Measurements from ENCODE around the gene CCDC91. TPM values are rescaled to one million over a fixed set of nuclear protein-coding genes. Genes with fewer than 3 reads are reported as not detected.

The CCDC91 gene
- total RNA-seq, 1 donor from 2014 or later, result 23.5 TPM

DNA sequence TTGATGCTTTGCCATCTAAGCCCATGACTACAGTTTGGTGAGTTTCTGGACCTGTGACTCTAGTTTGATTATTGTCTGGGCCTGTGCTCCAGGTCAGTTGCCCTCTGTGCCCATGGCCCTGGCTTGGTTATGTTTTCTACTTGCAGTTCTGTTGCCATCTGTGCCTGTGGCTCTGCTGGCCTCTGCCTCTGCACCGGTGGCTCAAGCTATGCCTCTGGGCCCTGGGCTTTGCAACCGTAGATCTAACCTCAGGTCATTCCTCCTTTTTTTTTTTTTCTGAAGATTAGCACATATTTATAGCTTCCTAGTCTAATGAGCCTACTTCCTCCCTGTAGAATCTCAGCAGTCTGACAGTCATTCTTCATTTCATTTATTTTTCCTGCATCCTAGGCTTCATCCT, 161.2 kb downstream of the CCDC91 start:
- TF ChIP-seq, protein P1, sequence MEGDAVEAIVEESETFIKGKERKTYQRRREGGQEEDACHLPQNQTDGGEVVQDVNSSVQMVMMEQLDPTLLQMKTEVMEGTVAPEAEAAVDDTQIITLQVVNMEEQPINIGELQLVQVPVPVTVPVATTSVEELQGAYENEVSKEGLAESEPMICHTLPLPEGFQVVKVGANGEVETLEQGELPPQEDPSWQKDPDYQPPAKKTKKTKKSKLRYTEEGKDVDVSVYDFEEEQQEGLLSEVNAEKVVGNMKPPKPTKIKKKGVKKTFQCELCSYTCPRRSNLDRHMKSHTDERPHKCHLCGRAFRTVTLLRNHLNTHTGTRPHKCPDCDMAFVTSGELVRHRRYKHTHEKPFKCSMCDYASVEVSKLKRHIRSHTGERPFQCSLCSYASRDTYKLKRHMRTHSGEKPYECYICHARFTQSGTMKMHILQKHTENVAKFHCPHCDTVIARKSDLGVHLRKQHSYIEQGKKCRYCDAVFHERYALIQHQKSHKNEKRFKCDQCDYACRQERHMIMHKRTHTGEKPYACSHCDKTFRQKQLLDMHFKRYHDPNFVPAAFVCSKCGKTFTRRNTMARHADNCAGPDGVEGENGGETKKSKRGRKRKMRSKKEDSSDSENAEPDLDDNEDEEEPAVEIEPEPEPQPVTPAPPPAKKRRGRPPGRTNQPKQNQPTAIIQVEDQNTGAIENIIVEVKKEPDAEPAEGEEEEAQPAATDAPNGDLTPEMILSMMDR (IDR thresholded peaks at IDR 0.05; ENCODE audit: insufficient read depth, low read length, poor library complexity, severe bottlenecking), result no peak
- H3K27me3 ChIP-seq (ENCODE audit: control insufficient read depth, insufficient read depth, low read length), result no peaks in the 10 kb centered on the region
- H3K36me3 ChIP-seq (ENCODE audit: control insufficient read depth, insufficient read depth, low read length), result no peaks in the 10 kb centered on the region
- no peak overlapping the region for H3K4me3 ChIP-seq (ENCODE audit: low read depth, low read length)
- no peak for DNase-seq (ENCODE audit: low read depth)

DNA sequence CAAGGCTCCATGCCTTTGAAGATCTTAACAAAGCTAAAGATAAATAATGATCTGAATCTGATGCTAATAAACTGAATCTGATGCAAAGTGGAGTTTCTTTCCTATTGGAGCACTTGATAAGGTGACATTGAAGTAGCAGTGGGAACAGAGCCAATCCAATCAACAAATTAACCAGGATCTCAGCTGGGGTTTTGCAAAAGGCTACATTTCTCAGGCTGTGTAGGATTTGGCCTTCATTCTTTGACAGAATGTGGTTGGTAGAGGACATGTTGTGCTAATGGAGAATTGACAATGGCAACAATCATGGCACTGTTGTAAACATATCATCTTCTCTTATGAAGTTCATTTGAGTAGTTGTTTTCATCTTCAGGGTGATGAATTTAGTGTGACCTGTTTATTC, 164.9 kb downstream of the CCDC91 start:
- no peaks in the 10 kb centered on the region for H3K36me3 ChIP-seq (ENCODE audit: control insufficient read depth, insufficient read depth, low read length)
- no peaks in the 10 kb centered on the region for H3K27me3 ChIP-seq (ENCODE audit: control insufficient read depth, insufficient read depth, low read length)
- TF ChIP-seq, protein P1 (IDR thresholded peaks at IDR 0.05; ENCODE audit: insufficient read depth, low read length, poor library complexity, severe bottlenecking), result no peak
- H3K4me3 ChIP-seq (ENCODE audit: low read depth, low read length), result no peak overlapping the region
- DNase-seq (ENCODE audit: low read depth), result no peak

DNA sequence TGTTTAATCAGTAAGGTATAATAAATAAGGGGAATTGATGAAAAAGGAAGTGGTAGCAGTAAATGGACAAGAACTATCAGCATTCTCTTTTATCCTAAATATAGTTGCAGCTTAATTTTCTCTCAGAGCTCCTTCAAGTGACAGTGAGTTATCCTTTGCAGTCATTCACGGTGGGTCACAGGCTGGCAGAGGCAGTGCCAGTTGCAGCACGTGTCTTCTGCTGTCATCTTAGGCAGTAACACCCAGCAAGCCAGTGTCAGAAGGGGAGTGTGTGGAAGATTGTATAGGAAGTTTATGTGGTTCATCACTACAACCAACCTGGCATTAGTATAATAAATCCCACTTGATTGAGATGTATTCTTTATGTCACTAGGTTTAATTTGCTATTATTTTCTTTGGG, 170.0 kb downstream of the CCDC91 start:
- Histone ChIP-seq H3K4me3 (ENCODE audit: low read depth, low read length) (no peak overlapping the region), H3K27me3 (ENCODE audit: control insufficient read depth, insufficient read depth, low read length) (no peaks in the 10 kb centered on the region), H3K36me3 (ENCODE audit: control insufficient read depth, insufficient read depth, low read length) (no peaks in the 10 kb centered on the region)
- TF ChIP-seq, protein P1 (IDR thresholded peaks at IDR 0.05; ENCODE audit: insufficient read depth, low read length, poor library complexity, severe bottlenecking), result no peak
- no peak for DNase-seq (ENCODE audit: low read depth)

DNA sequence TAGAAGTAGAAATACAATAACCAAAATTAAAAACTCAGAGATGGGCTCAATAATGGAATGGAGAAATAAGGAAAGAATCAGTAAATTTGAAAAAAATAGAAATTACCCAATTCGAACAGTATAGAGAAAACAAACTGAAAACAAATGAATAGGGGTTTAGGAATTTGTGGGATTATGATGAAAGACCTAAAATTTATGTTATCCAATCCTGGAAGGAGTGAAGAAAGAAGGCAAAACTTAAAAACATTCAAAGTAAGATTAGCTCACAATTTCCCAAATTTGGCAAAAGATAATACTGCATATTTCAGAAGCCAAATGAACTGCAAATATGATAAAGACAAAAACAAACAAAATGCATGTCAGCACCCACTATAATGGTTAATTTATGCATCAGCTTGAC, 177.1 kb downstream of the CCDC91 start:
- no peaks in the 10 kb centered on the region for H3K36me3 ChIP-seq (ENCODE audit: control insufficient read depth, insufficient read depth, low read length)
- H3K27me3 ChIP-seq (ENCODE audit: control insufficient read depth, insufficient read depth, low read length), result no peaks in the 10 kb centered on the region
- no peak overlapping the region for H3K4me3 ChIP-seq (ENCODE audit: low read depth, low read length)
- DNase-seq (ENCODE audit: low read depth), result no peak
- TF ChIP-seq, protein P1 (IDR thresholded peaks at IDR 0.05; ENCODE audit: insufficient read depth, low read length, poor library complexity, severe bottlenecking), result no peak

DNA sequence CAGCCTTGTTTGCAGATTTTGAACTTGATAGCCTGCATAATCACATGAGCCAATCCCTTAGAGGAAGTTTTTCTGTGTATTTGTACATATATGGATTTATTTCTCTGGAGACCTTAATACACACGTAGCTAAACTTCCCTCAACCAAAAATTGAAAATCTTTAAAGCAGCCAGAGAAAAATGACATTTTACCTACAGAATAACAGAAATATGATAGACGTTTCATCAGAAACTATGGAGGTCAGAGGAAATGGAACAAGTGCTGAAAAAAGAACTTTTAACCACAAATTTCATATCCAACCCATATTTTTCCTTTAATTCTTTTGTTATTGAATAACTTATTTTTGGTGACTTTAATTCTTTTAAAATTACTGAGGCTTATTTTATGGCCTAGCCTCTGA, 177.7 kb downstream of the CCDC91 start:
- Histone ChIP-seq H3K36me3 (ENCODE audit: control insufficient read depth, insufficient read depth, low read length) (no peaks in the 10 kb centered on the region), H3K4me3 (ENCODE audit: low read depth, low read length) (no peak overlapping the region), H3K27me3 (ENCODE audit: control insufficient read depth, insufficient read depth, low read length) (no peaks in the 10 kb centered on the region)
- no peak for DNase-seq (ENCODE audit: low read depth)
- TF ChIP-seq, protein P1 (IDR thresholded peaks at IDR 0.05; ENCODE audit: insufficient read depth, low read length, poor library complexity, severe bottlenecking), result no peak

DNA sequence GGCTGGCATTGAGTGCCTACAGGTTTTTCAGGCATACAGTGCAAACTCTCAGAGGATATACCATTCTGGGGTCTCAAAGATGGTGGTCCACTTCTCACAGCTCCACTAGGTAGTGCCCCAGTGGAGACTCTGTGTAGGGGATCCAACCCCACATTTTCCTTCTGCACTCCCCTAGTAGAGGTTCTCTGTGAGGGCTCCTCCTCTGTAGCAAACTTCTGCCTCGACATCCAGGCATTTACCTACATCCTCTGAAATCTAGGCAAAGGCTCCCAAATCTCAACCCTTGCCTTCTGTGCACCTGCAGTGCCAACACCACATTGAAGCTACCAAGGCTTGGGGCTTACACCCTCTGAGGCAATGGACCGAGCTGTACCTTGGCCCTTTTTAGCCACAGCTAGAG, 179.2 kb downstream of the CCDC91 start:
- no peak for DNase-seq (ENCODE audit: low read depth)
- no peaks in the 10 kb centered on the region for H3K27me3 ChIP-seq (ENCODE audit: control insufficient read depth, insufficient read depth, low read length)

More for the DNA sequence above, 179.2 kb downstream of the CCDC91 start:
- TF ChIP-seq, protein P1 (IDR thresholded peaks at IDR 0.05; ENCODE audit: insufficient read depth, low read length, poor library complexity, severe bottlenecking), result no peak
- Histone ChIP-seq H3K4me3 (ENCODE audit: low read depth, low read length) (no peak overlapping the region), H3K36me3 (ENCODE audit: control insufficient read depth, insufficient read depth, low read length) (no peaks in the 10 kb centered on the region)

Data from kidney epithelial cell (primary cell).